ENCODE results near the gene C4orf50. TPM values are rescaled to one million over a fixed set of nuclear protein-coding genes. Genes with fewer than 3 reads are reported as not detected.

C4orf50 gene
- polyA plus RNA-seq, 3 donors = not detected

DNA sequence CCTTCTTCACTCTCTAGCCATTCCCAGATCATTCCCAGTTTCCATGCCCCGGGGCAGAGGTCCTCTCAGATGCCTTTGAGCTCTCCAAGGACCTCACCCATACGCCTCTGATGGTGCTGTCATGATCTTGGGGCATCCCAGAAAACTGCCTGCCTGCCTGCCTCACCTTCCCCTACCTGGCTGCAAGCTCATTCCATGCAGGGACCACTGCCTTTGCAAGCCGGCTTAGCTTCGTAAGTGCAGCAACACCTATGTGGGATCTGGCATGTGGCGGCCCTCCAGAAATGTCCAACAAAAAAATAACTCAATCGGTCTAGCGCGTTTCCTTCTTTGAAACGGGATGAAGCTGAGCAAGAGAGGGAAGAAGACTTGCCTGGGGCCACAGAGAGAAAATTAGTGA is 53.0 kb downstream of the C4orf50 start:
- 94% methylated on average over 8 of the region's 9 CpGs for WGBS (ENCODE audit: insufficient coverage)
- Histone ChIP-seq H3K4me2 (replicated peaks; ENCODE audit: extremely low read depth, low read length, poor library complexity, severe bottlenecking) (no peak overlapping the region), H3K27ac (ENCODE audit: low read depth in 1 of 2, low read length in 2 of 2) (no peak overlapping the region), H3K4me3 (replicated peaks in 1 of 3; ENCODE audit: low read depth in 2 of 3, low read length in 3 of 3) (no peak overlapping the region), H4K20me1 (ENCODE audit: insufficient read depth, low read length) (no peaks in the 10 kb centered on the region), H2AFZ (ENCODE audit: insufficient read depth, low read depth, low read length, poor library complexity, severe bottlenecking) (no peak overlapping the region), H3K4me1 (ENCODE audit: control insufficient read depth in 1 of 2, insufficient read depth in 2 of 2, low read length in 2 of 2) (no peaks in the 10 kb centered on the region), H3K27me3 (ENCODE audit: control insufficient read depth in 2 of 2, insufficient read depth in 2 of 2, low read length in 2 of 2) (no peaks in the 10 kb centered on the region), H3K36me3 (replicated peaks in 1 of 2; ENCODE audit: control insufficient read depth in 1 of 2, insufficient read depth in 2 of 2, low read length in 2 of 2) (no peaks in the 10 kb centered on the region), H3K79me2 (ENCODE audit: insufficient read depth, low read length) (no peaks in the 10 kb centered on the region), H3K9me3 (replicated peaks in 1 of 2; ENCODE audit: control insufficient read depth in 1 of 2, insufficient read depth in 1 of 2, low read length in 2 of 2) (no peaks in the 10 kb centered on the region), H3K9ac (ENCODE audit: insufficient read depth, low read length, poor library complexity, severe bottlenecking) (no peak overlapping the region)
- Mint-ChIP-seq H3K4me3 (no peak overlapping the region), H3K27ac (no peak overlapping the region), H3K27me3 (ENCODE audit: low read depth in 3 of 3) (peaks cover 9 to 18% (median 13%) of the 10 kb centered on the region in 3 donors), H3K36me3 (no peaks in the 10 kb centered on the region), H3K9me3 (no peaks in the 10 kb centered on the region), H3K4me1 (no peaks in the 10 kb centered on the region)
- TF ChIP-seq, protein P1, sequence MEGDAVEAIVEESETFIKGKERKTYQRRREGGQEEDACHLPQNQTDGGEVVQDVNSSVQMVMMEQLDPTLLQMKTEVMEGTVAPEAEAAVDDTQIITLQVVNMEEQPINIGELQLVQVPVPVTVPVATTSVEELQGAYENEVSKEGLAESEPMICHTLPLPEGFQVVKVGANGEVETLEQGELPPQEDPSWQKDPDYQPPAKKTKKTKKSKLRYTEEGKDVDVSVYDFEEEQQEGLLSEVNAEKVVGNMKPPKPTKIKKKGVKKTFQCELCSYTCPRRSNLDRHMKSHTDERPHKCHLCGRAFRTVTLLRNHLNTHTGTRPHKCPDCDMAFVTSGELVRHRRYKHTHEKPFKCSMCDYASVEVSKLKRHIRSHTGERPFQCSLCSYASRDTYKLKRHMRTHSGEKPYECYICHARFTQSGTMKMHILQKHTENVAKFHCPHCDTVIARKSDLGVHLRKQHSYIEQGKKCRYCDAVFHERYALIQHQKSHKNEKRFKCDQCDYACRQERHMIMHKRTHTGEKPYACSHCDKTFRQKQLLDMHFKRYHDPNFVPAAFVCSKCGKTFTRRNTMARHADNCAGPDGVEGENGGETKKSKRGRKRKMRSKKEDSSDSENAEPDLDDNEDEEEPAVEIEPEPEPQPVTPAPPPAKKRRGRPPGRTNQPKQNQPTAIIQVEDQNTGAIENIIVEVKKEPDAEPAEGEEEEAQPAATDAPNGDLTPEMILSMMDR (IDR thresholded peaks at IDR 0.05) = no peak
- intact Hi-C loops (cut with micrococcal nuclease) = no loop called here
- no peak for DNase-seq

GRCh38 chr4:5964030-5964429 is 54.2 kb downstream of the C4orf50 start:
- peaks cover 11 to 16% (median 13%) of the 10 kb centered on the region in 3 donors for H3K27me3 Mint-ChIP-seq (ENCODE audit: low read depth in 3 of 3)
- no peak overlapping the region for H3K27ac ChIP-seq (ENCODE audit: low read depth in 1 of 2, low read length in 2 of 2)
- no peak overlapping the region for H2AFZ ChIP-seq (ENCODE audit: insufficient read depth, low read depth, low read length, poor library complexity, severe bottlenecking)
- intact Hi-C loops (cut with micrococcal nuclease) = no loop called here
- H3K36me3 ChIP-seq (replicated peaks in 1 of 2; ENCODE audit: control insufficient read depth in 1 of 2, insufficient read depth in 2 of 2, low read length in 2 of 2) = no peaks in the 10 kb centered on the region
- no peaks in the 10 kb centered on the region for H3K36me3 Mint-ChIP-seq
- H3K27ac Mint-ChIP-seq = no peak overlapping the region
- no peak for DNase-seq
- no peak overlapping the region for H3K9ac ChIP-seq (ENCODE audit: insufficient read depth, low read length, poor library complexity, severe bottlenecking)
- H3K4me3 ChIP-seq (replicated peaks in 1 of 3; ENCODE audit: low read depth in 2 of 3, low read length in 3 of 3) = no peak overlapping the region
- no peak overlapping the region for H3K4me3 Mint-ChIP-seq
- H3K4me2 ChIP-seq (replicated peaks; ENCODE audit: extremely low read depth, low read length, poor library complexity, severe bottlenecking) = no peak overlapping the region
- H3K4me1 Mint-ChIP-seq = no peaks in the 10 kb centered on the region
- H3K9me3 ChIP-seq (replicated peaks in 1 of 2; ENCODE audit: control insufficient read depth in 1 of 2, insufficient read depth in 1 of 2, low read length in 2 of 2) = no peaks in the 10 kb centered on the region
- no peaks in the 10 kb centered on the region for H4K20me1 ChIP-seq (ENCODE audit: insufficient read depth, low read length)
- TF ChIP-seq, protein P1 (IDR thresholded peaks at IDR 0.05) = no peak
- no peaks in the 10 kb centered on the region for H3K9me3 Mint-ChIP-seq
- no peaks in the 10 kb centered on the region for H3K27me3 ChIP-seq (ENCODE audit: control insufficient read depth in 2 of 2, insufficient read depth in 2 of 2, low read length in 2 of 2)
- H3K79me2 ChIP-seq (ENCODE audit: insufficient read depth, low read length) = no peaks in the 10 kb centered on the region
- H3K4me1 ChIP-seq (ENCODE audit: control insufficient read depth in 1 of 2, insufficient read depth in 2 of 2, low read length in 2 of 2) = no peaks in the 10 kb centered on the region
- 37% methylated on average over 5 of the region's 5 CpGs for WGBS (ENCODE audit: insufficient coverage)
